Kidney epithelial cell (primary cell): ENCODE data around the gene CSF2. TPM values are rescaled to one million over a fixed set of nuclear protein-coding genes. Genes with fewer than 3 reads are reported as not detected.

Source experiments
- DNase-seq: peaks from one replicate; pipeline ENCODE4 v3.0.0-alpha.2; 2010; ENCODE audit warnings: low read depth
- H3K27me3 ChIP-seq: 2 replicates; pipeline ENCODE4 v1.6.0; 2011; ENCODE audit warnings: low read length; ENCODE audit not compliant: control insufficient read depth, insufficient read depth
- H3K36me3 ChIP-seq: 2 replicates; pipeline ENCODE4 v1.5.1; 2011; ENCODE audit warnings: low read length; ENCODE audit not compliant: control insufficient read depth, insufficient read depth
- H3K4me3 ChIP-seq: 2 replicates; pipeline ENCODE4 v1.5.1; 2011; ENCODE audit warnings: low read depth, mild to moderate bottlenecking, control low read depth, low read length
- CTCF ChIP-seq: IDR thresholded peaks from 2 replicates; pipeline ENCODE4 v1.5.1; 2011; ENCODE audit warnings: mild to moderate bottlenecking, moderate library complexity, low read length, control low read depth, inconsistent platforms; ENCODE audit not compliant: insufficient read depth, poor library complexity, severe bottlenecking
- total RNA-seq: library from RNA; depleted of rRNA; stranded (reverse); fragments of >200 nt; gene quantifications from 2 replicates; pipeline ENCODE4 v1.2.3, GENCODE V29; 2015

Gene CSF2
- total RNA-seq: 6.7 and 10.5 TPM in 2 replicates

- H3K27me3 ChIP-seq: no peaks in the 10 kb centered on the region
- no peak within 1 kb of the TSS for H3K4me3 ChIP-seq
- no peaks in the 10 kb centered on the region for H3K36me3 ChIP-seq
- peak; percentile 28 for DNase-seq
- TF ChIP-seq CTCF: no peak
Observed at GRCh38 chr5:132073231-132074013, at the start of gene CSF2. Gene CSF2, plus strand, starts transcription at chr5:132073789. Its CDS starts 35 bp downstream, at chr5:132073824.

GRCh38 chr5:132024117-132024435 lies 49.5 kb upstream of the CSF2 start:
- DNase-seq: no peak
- Histone ChIP-seq H3K36me3 (no peaks in the 10 kb centered on the region), H3K27me3 (peaks cover 7% of the 10 kb centered on the region), H3K4me3 (no peak overlapping the region)
- TF ChIP-seq CTCF: no peak

DNA sequence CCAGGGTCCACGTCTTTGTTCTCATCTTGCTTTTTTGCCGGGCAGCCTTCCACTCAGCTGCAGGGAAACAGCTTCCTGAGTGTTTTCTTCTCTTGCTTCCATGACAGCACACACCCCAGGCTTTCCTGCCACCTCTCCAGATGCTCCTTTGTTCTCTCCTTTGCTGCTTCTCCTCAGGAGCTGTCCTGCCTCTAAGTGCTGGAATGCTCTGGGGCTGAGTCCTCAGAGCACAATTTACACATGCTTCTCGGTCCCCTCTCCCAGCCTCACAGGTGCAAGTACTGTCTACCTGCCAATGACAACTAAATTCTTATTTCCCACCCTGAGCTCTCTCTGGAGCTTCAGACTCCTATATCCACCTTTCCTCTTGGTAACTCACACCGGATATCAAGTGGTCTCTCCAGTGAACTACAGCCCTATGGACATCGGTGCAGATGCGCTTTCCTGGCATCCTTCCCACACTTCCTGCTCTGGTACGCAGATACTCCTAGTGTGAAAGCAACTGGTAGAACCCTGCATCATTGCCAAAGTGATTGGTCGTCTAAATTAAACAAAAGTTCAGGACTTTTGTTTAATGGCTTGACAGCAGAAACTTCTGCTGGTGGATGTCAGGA lies 48.7 kb upstream of the CSF2 start:
- TF ChIP-seq CTCF: no peak
- Histone ChIP-seq H3K36me3 (no peaks in the 10 kb centered on the region), H3K27me3 (peaks cover 2% of the 10 kb centered on the region), H3K4me3 (no peak overlapping the region)
- DNase-seq: no peak

DNA sequence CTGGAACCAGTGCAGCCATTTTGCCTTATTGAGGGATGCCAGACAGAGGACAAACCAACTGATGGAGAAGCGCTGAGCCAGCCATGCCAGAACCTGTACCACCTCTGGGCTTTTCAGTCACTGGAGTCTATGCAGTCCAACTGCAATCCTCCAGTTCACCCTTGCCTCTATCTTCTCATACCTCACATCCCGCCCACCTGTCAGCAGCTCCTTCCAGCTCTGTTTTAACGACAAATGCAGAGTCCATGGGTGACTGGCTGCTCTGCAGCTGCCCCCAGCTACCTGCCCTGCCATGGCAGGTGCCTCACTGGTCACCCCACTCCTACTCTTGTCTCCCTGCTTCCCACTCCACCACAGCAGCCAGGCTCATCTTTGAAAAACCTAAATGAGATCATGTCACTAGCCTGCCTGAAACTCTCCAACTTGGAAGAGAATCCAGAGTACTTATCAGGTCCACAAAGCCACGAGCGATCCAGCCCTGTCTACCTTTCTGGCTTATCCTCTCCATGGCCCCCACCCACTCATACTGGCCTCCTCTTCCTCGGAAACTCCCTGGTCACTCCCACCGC lies 48.1 kb upstream of the CSF2 start:
- no peaks in the 10 kb centered on the region for H3K36me3 ChIP-seq
- no peak for DNase-seq
- peaks cover 2% of the 10 kb centered on the region for H3K27me3 ChIP-seq
- no peak overlapping the region for H3K4me3 ChIP-seq
- TF ChIP-seq CTCF: no peak

GRCh38 chr5:132026516-132027008 lies 47.0 kb upstream of the CSF2 start:
- no peaks in the 10 kb centered on the region for H3K36me3 ChIP-seq
- peaks cover 2% of the 10 kb centered on the region for H3K27me3 ChIP-seq
- no peak overlapping the region for H3K4me3 ChIP-seq
- no peak for TF ChIP-seq CTCF
- no peak for DNase-seq
